ENCODE results near the gene REV1. TPM values are rescaled to one million over a fixed set of nuclear protein-coding genes. Genes with fewer than 3 reads are reported as not detected.

REV1 gene
- total RNA-seq, 1 experiment from 2014 or later = 34.3 TPM

DNA sequence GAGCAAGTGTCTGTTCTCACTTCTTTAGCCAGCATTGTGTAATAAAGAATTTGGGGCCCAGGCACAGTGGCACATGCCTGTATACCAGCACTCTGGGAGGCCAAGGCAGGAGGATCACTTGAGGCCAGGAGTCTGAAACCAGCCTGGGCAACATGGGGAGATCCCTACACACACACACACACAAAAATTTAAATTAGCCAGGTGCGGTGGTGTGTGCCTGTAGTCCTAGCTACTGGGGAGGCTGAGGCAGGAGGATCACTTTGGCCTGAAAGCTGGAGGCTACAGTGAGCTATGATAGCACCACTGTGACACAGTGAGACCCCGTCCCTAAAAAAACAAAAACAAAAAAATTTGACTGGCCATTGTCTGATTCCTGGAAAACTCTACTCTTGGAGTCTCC, 8.3 kb downstream of the REV1 start (continued):
- TF ChIP-seq, protein P1, sequence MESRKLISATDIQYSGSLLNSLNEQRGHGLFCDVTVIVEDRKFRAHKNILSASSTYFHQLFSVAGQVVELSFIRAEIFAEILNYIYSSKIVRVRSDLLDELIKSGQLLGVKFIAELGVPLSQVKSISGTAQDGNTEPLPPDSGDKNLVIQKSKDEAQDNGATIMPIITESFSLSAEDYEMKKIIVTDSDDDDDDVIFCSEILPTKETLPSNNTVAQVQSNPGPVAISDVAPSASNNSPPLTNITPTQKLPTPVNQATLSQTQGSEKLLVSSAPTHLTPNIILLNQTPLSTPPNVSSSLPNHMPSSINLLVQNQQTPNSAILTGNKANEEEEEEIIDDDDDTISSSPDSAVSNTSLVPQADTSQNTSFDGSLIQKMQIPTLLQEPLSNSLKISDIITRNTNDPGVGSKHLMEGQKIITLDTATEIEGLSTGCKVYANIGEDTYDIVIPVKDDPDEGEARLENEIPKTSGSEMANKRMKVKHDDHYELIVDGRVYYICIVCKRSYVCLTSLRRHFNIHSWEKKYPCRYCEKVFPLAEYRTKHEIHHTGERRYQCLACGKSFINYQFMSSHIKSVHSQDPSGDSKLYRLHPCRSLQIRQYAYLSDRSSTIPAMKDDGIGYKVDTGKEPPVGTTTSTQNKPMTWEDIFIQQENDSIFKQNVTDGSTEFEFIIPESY (IDR thresholded peaks at IDR 0.05; ENCODE audit: extremely low read depth, insufficient replicate concordance, low read length) = no peak
- no peak for TF ChIP-seq POLR2A (IDR thresholded peaks at IDR 0.05; ENCODE audit: borderline replicate concordance, extremely low read depth, insufficient read depth, insufficient read length)
- TF ChIP-seq SP1 (IDR thresholded peaks at IDR 0.05; ENCODE audit: low read depth) = no peak

DNA sequence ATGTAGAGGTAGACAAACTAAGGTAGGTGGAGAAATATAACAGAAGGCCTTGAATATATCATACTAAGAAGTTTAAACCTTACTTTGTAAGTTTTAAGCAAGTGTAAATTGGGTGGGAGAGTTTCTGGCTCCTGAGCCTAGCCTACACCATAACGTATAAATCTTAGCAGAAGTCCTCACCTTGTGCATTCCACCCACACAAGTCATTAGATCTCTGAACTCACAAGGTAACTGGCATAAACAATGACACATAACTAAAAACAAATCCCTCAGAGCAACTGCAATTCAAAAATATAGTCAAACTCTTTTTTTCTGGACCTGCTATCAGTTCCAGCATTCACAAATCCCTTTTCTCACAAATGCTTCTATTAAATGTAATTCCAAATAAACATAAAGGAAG, 9.4 kb downstream of the REV1 start:
- ChIA-PET RAD21 (ENCODE audit: low non-redundant PET in 1 of 2, low total read pairs in 2 of 2, uncharacterized antibody in 2 of 2, unreplicated experiment in 2 of 2) (no interaction called here), POLR2A (no interaction called here), CTCF (no interaction called here)
- Histone ChIP-seq H3K4me1 (ENCODE audit: control insufficient read depth in 1 of 2, insufficient read depth in 2 of 2, low read length in 2 of 2) (peaks cover 4 to 30% of the 10 kb centered on the region in 2 experiments; a peak in 3 of 4 replicates), H3K27ac (ENCODE audit: low read depth, low read length) (no peak overlapping the region), H3K4me2 (ENCODE audit: low read length) (peak overlapping the region; percentile 10; the same call in 1 of the 2 replicates), H3K4me3 (replicated peaks in 1 of 2; ENCODE audit: low read depth in 1 of 2, low read length in 2 of 2) (no peak overlapping the region), H3K27me3 (ENCODE audit: insufficient read depth, low read length) (no peaks in the 10 kb centered on the region), H3K9me3 (ENCODE audit: control insufficient read depth in 1 of 2, insufficient read depth in 1 of 2, low read depth in 1 of 2, low read length in 2 of 2) (no peaks in the 10 kb centered on the region), H2AFZ (ENCODE audit: low read depth, low read length, poor library complexity, severe bottlenecking) (no peak overlapping the region), H4K20me1 (ENCODE audit: insufficient read depth) (peaks cover 11% of the 10 kb centered on the region; the same call in 1 of the 2 replicates), H3K36me3 (ENCODE audit: control insufficient read depth in 1 of 2, insufficient read depth in 2 of 2, low read length in 2 of 2) (no peaks in the 10 kb centered on the region), H3K9ac (ENCODE audit: low read length) (no peak overlapping the region), H3K79me2 (ENCODE audit: insufficient read depth, low read length) (peaks cover 100% of the 10 kb centered on the region), H3K9me2 (ENCODE audit: insufficient read depth) (no peaks in the 10 kb centered on the region)
- no TSS peak for BruUV-seq (replicated peaks)
- TF ChIP-seq TCF7L2 (IDR thresholded peaks at IDR 0.05; ENCODE audit: borderline replicate concordance, extremely low read depth, insufficient read depth, insufficient read length) (no peak), CBX3 (IDR thresholded peaks at IDR 0.05; ENCODE audit: low read depth) (no peak), EGR1 (IDR thresholded peaks at IDR 0.05; ENCODE audit: low read depth) (no peak), ZNF274 (IDR thresholded peaks at IDR 0.05; ENCODE audit: low read depth, low read length) (no peak), EZH2 (IDR thresholded peaks at IDR 0.05) (no peak), CEBPB (IDR thresholded peaks at IDR 0.05; ENCODE audit: low read depth) (no peak), ELF1 (IDR thresholded peaks at IDR 0.05; ENCODE audit: borderline replicate concordance, low read depth) (no peak), RAD21 (IDR thresholded peaks at IDR 0.05; ENCODE audit: low read depth) (no peak), SIN3A (IDR thresholded peaks at IDR 0.05; ENCODE audit: low read depth) (no peak), SP1 (IDR thresholded peaks at IDR 0.05; ENCODE audit: low read depth) (no peak), ZFX (IDR thresholded peaks at IDR 0.05) (no peak), SRF (IDR thresholded peaks at IDR 0.05; ENCODE audit: low read depth) (no peak), JUND (IDR thresholded peaks at IDR 0.05) (no peak)
- TF ChIP-seq, protein P2, sequence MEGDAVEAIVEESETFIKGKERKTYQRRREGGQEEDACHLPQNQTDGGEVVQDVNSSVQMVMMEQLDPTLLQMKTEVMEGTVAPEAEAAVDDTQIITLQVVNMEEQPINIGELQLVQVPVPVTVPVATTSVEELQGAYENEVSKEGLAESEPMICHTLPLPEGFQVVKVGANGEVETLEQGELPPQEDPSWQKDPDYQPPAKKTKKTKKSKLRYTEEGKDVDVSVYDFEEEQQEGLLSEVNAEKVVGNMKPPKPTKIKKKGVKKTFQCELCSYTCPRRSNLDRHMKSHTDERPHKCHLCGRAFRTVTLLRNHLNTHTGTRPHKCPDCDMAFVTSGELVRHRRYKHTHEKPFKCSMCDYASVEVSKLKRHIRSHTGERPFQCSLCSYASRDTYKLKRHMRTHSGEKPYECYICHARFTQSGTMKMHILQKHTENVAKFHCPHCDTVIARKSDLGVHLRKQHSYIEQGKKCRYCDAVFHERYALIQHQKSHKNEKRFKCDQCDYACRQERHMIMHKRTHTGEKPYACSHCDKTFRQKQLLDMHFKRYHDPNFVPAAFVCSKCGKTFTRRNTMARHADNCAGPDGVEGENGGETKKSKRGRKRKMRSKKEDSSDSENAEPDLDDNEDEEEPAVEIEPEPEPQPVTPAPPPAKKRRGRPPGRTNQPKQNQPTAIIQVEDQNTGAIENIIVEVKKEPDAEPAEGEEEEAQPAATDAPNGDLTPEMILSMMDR (IDR thresholded peaks at IDR 0.05 in 2 of 3, conservative IDR thresholded peaks at IDR 0.05 in 1 of 3; ENCODE audit: borderline replicate concordance in 1 of 3, insufficient read depth in 1 of 3, low read depth in 2 of 3, low read length in 2 of 3) = no peak
- TF ChIP-seq, protein P3, sequence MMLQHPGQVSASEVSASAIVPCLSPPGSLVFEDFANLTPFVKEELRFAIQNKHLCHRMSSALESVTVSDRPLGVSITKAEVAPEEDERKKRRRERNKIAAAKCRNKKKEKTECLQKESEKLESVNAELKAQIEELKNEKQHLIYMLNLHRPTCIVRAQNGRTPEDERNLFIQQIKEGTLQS (IDR thresholded peaks at IDR 0.05) = no peak
- DNase-seq (ENCODE audit: low read depth, low spot score) (no peak), ATAC-seq (no peak)
- intact Hi-C loops (cut with micrococcal nuclease) = no loop called here
